ENCODE data around the gene UNC5B.

UNC5B gene

DNA sequence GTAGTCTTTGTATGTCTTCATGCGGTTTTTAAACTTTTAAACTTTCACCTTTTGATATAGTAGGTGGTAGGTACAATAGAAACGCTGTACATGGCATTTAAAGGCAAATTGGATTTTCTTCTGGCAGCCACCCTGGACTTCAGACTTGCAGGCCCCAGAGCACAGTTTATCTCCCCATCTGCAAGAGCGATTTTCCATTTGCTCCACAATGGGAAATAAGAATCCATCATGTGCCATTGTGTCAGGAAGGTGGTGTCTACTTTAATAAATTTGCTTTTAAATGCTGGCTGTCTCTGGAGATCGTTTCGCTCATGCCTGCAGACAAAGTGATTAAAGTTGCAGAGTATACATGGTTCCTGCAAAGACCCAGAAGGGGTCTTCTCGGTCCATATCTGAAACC, 38.9 kb downstream of the UNC5B start:
- in situ Hi-C loops (cut with MboI; ENCODE audit: low sequenced_read_pairs), result no loop called here

DNA sequence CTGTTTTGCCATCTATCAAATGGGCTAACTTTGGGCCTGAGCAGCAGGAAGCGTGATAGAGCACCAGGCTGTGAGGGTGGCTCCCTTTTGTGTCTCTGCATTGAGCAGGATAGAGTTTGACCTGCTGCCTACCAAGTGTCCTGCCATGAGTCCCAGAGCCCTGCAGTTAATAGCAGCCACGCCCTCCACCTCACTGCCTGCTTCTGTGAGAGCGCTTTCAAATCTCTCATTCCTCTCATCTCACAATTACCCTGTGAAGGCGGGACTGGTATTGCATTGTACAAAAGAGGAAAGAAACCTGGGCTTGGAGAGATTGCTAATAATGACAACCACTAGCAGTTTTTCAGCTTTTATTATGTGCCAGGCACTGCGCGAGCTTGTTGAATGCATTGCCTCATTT, 39.9 kb downstream of the UNC5B start:
- in situ Hi-C loops (cut with MboI; ENCODE audit: low sequenced_read_pairs), result no loop called here

- in situ Hi-C loops (cut with MboI; ENCODE audit: low sequenced_read_pairs), result no loop called here
Observed at GRCh38 chr10:71253981-71254818, 41.8 kb downstream of the UNC5B start.

- in situ Hi-C loops (cut with MboI; ENCODE audit: low sequenced_read_pairs), result no loop called here
Observed at GRCh38 chr10:71254834-71255549, 42.6 kb downstream of the UNC5B start.

DNA sequence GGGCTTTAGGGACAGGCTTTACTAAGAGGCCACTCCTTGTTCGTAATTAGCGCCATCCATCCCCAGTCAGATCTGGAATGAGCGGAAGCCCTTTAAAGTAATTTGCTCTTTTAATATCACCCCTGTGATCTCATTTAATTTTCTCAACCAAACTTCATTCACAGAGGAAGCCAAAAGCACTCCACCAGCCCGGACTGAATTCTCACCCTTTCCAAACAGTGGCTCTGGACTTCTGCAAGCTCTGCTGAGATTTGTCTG, 43.1 kb downstream of the UNC5B start:
- in situ Hi-C loops (cut with MboI; ENCODE audit: low sequenced_read_pairs), result no loop called here

DNA sequence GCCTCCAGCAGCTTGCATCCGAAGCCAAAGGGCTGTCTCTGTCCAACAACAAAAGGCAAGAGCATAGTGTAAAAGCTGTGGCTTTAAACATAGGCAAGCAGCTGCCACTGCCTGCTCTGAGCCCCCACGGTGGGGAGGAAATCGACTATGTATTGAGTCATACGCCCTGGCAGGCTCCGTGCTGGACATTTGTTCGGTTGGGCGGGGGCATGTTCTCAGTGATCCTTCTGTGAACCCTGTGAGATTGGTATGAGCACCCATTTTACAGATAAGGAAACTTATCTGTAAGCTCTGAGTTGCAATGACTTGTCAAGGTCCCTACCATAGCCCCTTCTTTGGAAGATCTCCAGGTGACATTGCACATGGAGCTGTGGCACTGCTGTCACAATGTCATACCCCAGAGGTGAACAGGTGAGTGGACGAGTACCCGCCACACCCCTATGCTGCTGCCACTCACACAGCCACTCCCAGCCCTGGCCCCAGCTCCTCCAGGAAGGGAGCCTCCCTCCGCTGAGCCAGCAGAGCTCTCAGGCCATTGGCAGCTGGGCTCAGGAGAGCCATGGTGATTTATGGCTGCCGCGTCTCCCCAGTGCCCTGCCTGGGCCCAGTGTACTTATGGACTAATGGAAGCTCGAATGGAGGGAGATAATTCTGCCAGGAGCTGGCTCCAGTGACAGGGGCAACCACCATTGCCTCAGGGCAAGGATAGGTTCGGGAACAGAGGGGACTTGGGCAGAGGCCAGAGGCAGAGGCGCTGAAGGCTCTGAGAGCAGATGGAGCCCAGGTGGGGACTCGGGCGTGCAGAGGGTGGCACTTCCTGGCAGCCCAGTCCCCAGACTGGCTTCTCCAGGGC, 43.7 kb downstream of the UNC5B start:
- in situ Hi-C loops (cut with MboI; ENCODE audit: low sequenced_read_pairs), result no loop called here

GRCh38 chr10:71256661-71257318, 44.4 kb downstream of the UNC5B start:
- in situ Hi-C loops (cut with MboI; ENCODE audit: low sequenced_read_pairs), result no loop called here

GRCh38 chr10:71257319-71257997, 45.1 kb downstream of the UNC5B start:
- in situ Hi-C loops (cut with MboI; ENCODE audit: low sequenced_read_pairs), result no loop called here

- in situ Hi-C loops (cut with MboI; ENCODE audit: low sequenced_read_pairs), result no loop called here
Observed at GRCh38 chr10:71258046-71258445, 45.7 kb downstream of the UNC5B start.

DNA sequence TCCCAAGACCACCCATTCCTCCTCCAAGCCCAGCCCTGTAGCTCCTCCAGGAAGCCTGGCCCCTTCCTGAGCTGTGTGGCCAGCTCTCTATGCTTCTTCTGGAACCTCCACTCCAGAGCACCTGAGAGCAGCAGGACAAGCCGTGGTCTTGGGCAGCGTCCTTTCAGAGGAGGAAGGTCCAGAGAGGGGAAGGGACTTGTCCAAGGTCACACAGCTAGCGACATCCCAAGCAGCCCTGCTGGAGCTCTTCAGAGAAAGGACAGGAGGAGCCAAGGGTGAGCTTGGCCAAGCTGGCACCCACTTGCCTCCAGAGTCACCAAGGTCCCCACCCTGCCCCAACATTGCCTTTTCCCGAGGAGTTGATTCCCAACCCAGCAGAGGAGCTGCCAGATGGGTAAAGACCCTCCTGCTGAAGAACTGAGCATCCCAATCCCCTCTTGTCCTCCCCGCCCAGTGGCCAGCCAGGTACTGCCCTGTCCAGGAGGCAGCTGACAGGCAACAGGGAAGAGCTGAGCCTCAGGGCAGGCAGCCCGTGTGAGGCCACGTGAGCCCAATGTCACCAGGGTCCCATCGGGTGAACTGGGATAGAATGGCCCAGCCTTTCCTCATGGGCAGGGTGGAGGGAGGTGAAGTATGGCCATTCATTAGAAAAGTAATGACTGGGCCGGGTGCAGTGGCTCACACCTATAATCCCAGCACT, 46.2 kb downstream of the UNC5B start:
- in situ Hi-C loops (cut with MboI; ENCODE audit: low sequenced_read_pairs), result no loop called here

- in situ Hi-C loops (cut with MboI; ENCODE audit: low sequenced_read_pairs), result no loop called here
Observed at GRCh38 chr10:71259282-71259681, 46.9 kb downstream of the UNC5B start.

DNA sequence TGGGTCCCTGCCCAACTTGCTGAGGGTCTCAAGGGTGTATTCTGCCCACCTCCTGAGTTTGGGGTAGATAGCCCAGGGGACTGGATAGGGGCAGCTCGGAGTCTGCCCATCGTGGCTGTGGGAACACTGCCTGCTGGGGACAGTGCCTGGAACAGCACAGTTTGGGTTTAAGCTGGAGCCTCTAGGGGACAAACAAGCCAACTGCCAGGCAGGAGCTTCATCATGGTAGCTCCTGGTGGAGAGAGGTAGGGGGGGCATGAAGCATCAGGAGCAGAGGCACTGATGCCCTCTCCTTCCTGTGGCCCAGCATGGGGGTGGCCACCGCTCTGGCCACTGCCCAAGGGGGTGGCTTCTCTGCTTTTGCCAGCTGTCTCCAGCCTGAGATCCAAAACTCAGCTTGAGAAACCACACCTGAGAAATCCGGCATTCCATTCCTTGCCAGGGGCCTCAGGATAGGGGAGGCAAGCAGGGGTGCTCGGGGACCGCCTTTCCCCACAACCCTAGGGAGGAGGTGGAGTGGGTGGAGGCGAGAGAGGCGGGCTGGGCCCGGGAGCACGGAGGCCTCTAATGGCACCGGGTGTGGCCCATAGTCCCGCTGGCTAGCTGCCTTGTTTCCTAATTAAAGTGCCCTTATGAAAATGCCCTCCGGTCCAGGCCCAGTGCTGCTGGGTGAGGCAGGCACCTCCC, 47.6 kb downstream of the UNC5B start:
- in situ Hi-C loops (cut with MboI; ENCODE audit: low sequenced_read_pairs), result loop anchor here (10.0 kb wide), 1 partner anchor 45 kb away; the partner anchor contains the start of gene UNC5B

GRCh38 chr10:71260622-71261325, 48.4 kb downstream of the UNC5B start:
- in situ Hi-C loops (cut with MboI; ENCODE audit: low sequenced_read_pairs), result loop anchor here (10.0 kb wide), 1 partner anchor 46 kb away; the partner anchor contains the start of gene UNC5B

- in situ Hi-C loops (cut with MboI; ENCODE audit: low sequenced_read_pairs), result loop anchor here (10.0 kb wide), 1 partner anchor 47 kb away; the partner anchor contains the start of gene UNC5B
Observed at GRCh38 chr10:71262027-71262426, 49.7 kb downstream of the UNC5B start.

- in situ Hi-C loops (cut with MboI; ENCODE audit: low sequenced_read_pairs), result loop anchor here (10.0 kb wide), 1 partner anchor 48 kb away; the partner anchor contains the start of gene UNC5B
Observed at GRCh38 chr10:71262817-71263216, 50.4 kb downstream of the UNC5B start.

DNA sequence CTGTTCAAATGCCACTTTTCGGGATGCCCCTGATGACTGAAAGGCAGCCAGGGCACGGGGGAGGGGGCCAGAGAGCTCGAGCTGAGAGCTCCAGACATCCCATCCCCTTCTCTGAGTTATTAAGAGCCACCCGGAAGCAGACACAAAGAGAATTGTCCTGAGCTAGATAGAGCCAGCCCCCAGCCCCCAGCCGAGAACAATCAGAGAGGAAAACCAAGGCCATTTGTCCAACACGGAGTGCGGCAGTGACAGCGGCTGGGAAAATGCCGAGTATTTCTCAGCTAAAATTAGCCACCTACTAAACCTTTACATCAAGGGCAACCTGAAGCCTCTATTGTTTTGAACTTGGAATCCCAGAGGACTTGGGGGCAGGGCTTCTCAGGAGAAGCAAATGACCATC, 51.0 kb downstream of the UNC5B start:
- in situ Hi-C loops (cut with MboI; ENCODE audit: low sequenced_read_pairs), result loop anchor here (10.0 kb wide), 1 partner anchor 49 kb away; the partner anchor contains the start of gene UNC5B

DNA sequence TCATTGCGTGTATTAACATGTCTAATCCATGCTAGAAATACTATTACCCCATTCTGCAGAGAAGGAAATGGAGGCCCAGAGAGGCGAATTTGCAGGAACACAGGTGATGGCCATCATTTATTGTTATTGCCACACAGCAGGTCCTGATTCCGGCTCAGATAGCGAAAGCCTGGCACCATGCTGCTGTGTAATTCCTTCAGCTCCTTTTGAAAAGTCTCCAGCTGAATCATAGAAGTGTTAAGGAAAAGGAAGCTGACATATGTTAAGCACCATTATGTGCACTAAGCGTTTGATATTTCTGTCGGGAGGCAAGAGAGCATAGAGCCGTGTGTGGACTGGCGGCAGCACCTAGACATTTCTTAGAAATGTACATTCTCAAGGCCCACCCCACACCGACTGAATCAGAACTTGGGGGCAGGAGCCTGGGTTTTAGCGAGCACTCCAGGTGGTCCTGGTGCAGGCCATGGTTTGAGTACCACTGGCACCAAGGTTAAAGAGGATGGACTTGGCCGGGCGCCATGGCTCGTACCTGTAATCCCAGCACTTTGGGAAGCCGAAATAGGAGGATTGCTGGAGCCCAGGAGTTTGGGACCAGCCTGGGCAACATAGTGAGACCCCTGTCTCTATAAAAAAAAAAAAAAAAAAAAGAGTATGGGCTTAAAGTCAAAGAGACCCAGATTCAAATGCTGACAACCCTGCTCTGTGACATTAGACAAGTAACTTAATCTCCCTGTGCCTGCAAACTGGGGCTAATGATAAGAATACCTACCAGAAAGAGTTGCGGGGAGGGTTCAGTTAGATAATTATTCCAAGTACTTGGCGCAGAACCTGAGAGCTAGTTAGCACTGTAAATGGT, 52.2 kb downstream of the UNC5B start:
- in situ Hi-C loops (cut with MboI; ENCODE audit: low sequenced_read_pairs), result loop anchor here (10.0 kb wide), 1 partner anchor 50 kb away; the partner anchor contains the start of gene UNC5B
